CD4-positive, alpha-beta T cell treated with Interleukin-17A for 1 hour (primary cell): ENCODE data around the gene STEAP4.
"Not testable (repeated sequence)": the region's sequence is repeated elsewhere in the genome, so short reads cannot be mapped to it uniquely, and the experiment has no call there.

Source experiments
- DNase-seq: peaks from one replicate; pipeline ENCODE4 v3.0.0-alpha.2; 2020

STEAP4 gene

GRCh38 chr7:88311675-88312036 lies 5.0 kb upstream of the STEAP4 start:
- no peak for DNase-seq

DNA sequence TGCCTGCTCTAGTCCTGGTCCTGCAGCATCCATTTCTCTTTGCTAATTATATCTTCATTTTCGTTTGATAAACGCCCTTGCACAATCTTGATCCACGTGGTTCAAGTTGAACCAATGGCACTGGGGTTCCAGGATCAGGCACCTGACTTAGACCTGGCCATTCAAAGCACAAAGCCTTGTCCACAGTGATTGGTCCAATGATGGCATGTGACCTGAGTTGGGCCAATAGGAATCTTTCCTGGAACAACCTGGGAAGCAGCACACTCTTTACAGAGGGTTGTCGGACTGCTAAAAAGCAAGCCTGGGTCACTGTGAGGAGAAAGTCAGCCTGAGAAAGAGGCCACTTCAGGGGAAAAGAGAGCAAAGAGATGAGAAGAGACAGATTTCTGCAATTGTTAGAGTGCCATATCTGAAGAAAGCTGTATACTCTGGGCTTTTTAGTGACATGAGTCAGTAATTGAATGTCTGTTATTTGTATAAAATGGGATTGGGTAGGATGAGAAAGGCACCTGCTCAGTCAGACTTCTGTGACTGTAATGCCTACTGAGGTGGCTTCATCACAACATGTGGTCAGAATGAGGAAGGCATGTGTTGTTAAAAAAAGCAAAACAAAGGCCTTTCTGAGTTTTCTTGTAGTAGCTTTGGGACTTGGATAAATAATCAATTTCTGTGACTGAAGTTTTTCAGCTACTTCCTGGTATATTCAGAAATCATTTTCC lies 4.4 kb upstream of the STEAP4 start:
- no peak for DNase-seq

DNA sequence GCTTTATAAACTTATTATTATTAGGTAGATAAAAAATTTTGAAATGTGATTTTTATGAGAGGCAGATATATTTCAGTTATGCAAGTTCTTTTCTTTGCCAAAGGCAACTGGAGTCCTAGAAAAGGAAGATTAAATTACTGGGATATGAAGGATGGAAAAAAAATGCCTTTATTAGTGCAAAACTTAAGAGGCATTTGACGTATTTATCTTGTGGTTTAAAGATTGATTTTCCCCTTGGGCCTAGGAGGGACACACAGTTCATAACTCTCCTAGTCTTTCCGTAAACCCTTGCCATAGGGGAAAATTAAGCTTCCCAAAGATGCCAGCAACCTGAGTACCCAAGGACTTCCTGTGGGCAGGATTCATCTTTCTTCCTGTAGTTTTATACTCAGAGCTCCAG lies 3.1 kb upstream of the STEAP4 start:
- no peak for DNase-seq

DNA sequence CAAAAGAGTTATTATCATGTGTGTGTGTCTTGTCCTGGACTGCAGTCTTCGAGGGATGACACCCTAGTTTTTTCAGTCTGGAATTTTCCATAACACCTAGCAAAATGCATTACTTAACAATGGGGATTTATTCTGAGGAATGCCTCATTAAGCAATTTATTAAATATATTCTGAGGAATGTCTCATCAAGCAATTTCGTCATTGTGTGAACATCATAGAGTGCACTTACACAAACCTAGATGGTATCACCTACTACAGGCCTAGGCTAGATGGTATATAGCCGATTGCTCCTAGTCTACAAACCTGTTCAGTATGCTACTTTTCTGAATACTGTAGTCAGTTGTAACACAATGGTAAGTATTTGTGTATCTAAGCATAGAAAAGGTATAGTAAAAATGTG lies 1.1 kb upstream of the STEAP4 start:
- DNase-seq: no peak

DNA sequence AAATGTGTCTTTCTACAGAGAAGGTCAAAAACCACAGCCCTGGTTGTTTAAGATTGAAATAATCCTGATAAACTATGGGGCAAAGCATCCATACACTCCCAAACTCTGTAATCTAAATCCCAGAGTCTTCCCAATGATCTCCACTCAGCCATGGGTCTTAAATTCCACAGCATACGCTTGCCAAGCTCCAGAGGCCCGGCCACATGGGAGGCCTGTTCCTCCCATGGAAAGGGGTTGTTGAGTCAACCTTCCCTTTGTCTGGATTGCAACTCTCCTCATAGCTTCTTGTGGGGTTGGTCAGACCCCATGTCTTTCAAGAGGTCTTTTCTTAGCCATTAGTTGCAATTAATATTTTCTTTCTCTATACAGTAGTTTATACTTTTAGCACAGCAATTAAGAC lies 718 bp upstream of the STEAP4 start:
- DNase-seq: no peak

DNA sequence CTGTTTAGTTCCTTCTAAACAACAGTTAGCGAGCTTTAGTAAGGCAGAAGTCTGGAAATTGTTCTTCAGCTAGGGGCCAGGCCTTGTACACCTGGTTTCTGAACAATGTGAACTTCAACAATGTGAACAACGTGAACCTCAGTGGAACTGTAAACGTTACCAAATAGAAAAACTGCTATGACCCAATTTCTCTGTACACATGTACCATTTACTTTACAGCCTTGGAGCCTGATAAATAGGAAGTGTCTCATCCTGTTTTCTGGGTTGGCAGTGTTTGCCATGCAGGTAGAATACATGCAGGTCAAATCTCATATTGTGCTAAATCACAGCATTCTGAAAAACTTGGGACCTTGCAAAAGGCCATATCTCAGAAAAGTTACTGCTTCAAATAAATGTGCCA lies 1.6 kb downstream of the STEAP4 start:
- no peak for DNase-seq

DNA sequence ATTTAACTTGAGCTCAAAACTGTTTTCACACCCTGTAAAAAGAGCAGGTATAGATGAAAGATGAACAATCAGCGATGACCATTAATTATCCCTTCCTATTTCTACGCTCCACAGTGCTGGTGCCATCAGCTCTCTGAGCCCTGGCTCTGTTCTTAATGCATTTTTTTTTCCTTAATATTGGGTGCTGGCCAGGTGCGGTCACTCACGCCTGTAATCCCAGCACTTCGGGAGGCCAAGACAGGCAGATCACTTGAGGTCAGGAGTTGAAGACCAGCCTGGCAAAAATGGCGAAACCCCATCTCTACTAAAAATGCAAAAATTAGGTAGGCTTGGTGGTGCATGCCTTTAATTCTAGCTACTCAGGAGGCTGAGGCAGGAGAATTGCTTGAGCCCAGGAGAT lies 4.2 kb downstream of the STEAP4 start:
- no peak for DNase-seq

- DNase-seq: no peak
These were observed 4.8 kb downstream of the STEAP4 start for GRCh38 chr7:88301924-88302323.

GRCh38 chr7:88300401-88300945 lies 6.2 kb downstream of the STEAP4 start:
- no peak for DNase-seq

GRCh38 chr7:88299126-88299525 lies 7.6 kb downstream of the STEAP4 start:
- no peak for DNase-seq

GRCh38 chr7:88293866-88294265 lies 12.8 kb downstream of the STEAP4 start:
- DNase-seq: no peak

- DNase-seq: no peak
These were observed 15.1 kb downstream of the STEAP4 start for GRCh38 chr7:88291398-88292173.

GRCh38 chr7:88290491-88290890 lies 16.2 kb downstream of the STEAP4 start:
- DNase-seq: no peak

DNA sequence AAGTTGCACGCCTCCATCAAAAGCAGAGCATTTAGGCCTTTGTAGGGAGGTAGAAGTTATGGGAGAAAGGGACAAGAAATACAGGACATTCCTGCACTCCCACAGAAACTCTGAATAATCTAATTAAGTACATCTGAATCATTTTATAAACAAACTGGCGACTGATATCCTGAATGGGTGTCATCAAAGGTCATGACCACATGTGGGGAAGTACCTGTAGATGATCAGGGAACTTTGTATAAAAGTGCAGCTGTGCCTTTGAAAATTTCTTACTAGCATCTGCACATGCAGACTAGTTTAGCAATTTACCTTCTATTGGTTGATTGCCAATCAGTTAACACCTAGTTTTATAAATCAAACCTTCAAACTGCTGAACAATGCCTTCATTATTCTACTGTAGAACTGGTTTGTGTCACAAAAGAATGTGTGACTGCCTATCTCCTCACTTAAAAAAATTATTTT lies 17.1 kb downstream of the STEAP4 start:
- DNase-seq: no peak

DNA sequence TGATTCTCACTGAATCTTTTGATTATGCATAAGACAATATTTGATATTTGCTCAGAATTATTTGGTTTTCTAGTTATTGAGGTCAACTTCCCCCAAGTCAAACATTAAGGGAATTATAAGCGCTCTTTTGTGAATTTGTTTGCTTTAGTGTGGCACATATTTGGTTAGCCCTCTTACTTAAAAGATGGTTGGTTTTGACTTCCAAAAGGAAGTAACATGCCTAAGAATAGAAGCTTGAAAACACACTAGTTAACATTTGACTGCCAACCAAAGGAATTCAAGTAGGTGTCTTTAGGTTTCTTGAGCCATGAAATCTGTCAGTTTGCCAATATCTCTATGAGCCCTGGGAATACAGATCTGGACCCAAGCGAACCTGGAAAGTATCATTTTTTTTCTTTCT lies 24.9 kb downstream of the STEAP4 start:
- no peak for DNase-seq

GRCh38 chr7:88280801-88281200 lies 25.9 kb downstream of the STEAP4 start:
- no peak for DNase-seq

GRCh38 chr7:88279323-88279722 lies 27.4 kb downstream of the STEAP4 start:
- no peak for DNase-seq

DNA sequence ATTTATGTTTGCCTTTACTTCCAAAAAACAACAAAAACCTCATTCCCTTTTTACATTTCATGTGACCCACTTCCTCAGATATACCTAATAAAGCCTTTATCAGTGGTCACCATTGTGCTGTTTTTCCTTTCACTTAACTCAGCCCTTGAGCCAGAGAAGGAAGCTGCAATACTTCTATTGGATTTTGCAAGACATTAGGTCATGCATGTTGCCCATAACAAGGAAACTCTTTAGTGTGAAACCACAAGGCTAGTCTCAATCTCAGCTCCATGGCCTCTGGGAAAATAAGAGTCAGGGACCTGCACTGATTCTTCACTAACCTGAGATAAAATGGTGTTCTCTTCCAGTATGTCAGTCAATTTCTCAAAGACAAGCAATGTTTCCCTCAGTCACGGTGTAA lies 27.8 kb downstream of the STEAP4 start:
- no peak for DNase-seq

GRCh38 chr7:88276605-88277153 lies 30.0 kb downstream of the STEAP4 start:
- no peak for DNase-seq

DNA sequence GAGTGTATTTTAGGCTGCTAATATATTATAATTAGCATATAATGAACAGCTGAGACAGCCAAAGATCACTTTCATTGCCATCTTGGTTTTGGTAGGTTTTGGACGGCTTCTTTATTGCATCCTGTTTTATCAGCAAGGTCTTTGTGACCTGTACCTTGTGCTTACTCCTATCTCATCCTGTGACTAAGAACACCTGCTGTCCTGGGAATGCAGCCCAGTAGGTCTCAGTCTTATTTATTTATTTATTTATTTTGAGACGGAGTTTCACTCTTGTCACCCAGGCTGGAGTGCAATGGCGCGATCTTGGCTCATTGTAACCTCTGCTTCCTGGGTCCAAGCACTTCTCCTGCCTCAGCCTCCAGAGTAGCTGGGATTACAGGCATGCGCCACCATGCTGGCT lies 31.8 kb downstream of the STEAP4 start:
- DNase-seq: not testable (repeated sequence)

DNA sequence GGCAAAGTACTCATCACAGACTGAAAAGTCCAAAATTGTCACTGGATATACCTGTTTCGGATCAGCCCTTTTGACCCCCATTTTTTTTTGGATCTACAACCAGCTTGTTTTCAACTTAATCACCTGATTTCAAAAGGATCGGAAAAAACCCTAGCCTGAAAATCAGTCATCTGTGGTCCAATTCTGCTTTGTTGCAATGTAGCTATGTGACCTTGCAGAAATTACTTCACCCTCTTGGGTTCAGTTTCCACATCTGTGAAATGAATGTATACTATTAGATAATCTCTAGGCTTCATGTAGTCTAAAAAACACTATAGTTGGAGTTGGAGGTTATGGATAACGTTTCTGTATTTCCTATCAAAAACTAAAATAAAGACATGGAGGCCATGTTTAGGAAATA lies 37.1 kb downstream of the STEAP4 start:
- no peak for DNase-seq

GRCh38 chr7:88268858-88269257 lies 37.8 kb downstream of the STEAP4 start:
- no peak for DNase-seq

DNA sequence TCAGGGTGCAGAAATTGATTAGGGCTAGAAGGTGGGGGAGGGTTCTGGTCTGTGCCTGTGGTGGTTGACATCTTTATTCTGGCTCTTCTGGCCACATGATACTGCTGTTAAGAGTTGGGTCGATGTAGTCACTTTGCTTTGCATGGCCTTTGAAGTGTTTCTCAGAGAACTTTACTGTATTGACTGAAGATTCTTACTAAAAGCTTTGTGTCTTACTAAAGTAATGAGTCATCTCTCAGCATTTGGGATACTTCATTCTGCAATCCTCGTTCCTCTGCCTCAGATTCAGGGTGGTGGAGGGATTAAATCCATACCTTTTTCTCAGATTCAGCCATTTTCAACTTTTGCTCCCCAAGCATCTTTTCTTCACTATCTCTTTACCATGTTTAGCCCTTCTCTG lies 38.6 kb downstream of the STEAP4 start:
- DNase-seq: no peak

- DNase-seq: no peak
These were observed 39.3 kb downstream of the STEAP4 start for GRCh38 chr7:88267421-88267820.
